ENCODE data around the gene CYP26B1. TPM values are rescaled to one million over a fixed set of nuclear protein-coding genes. Genes with fewer than 3 reads are reported as not detected.
A peak's percentile ranks its signal among the peaks of the same experiment; 100 is the strongest.

The CYP26B1 gene
- total RNA-seq, 1 experiment from 2014 or later = 1.1 TPM

GRCh38 chr2:72131916-72132841 lies 15.5 kb downstream of the CYP26B1 start:
- Histone ChIP-seq H3K36me3 (replicated peaks; ENCODE audit: control insufficient read depth, insufficient read depth, low read length) (no peaks in the 10 kb centered on the region), H3K27me3 (ENCODE audit: control insufficient read depth, insufficient read depth, low read length) (no peaks in the 10 kb centered on the region), H3K4me3 (ENCODE audit: insufficient read depth, low read depth, low read length) (no peak overlapping the region)
- peak; percentile 54 for DNase-seq

- Histone ChIP-seq H3K27me3 (ENCODE audit: control insufficient read depth, insufficient read depth, low read length) (no peaks in the 10 kb centered on the region), H3K4me3 (ENCODE audit: insufficient read depth, low read depth, low read length) (no peak overlapping the region), H3K36me3 (replicated peaks; ENCODE audit: control insufficient read depth, insufficient read depth, low read length) (no peaks in the 10 kb centered on the region)
- no peak for DNase-seq
These were observed 16.2 kb downstream of the CYP26B1 start for GRCh38 chr2:72131371-72131891.

GRCh38 chr2:72130659-72131360 lies 16.9 kb downstream of the CYP26B1 start:
- H3K27me3 ChIP-seq (ENCODE audit: control insufficient read depth, insufficient read depth, low read length) = no peaks in the 10 kb centered on the region
- no peak overlapping the region for H3K4me3 ChIP-seq (ENCODE audit: insufficient read depth, low read depth, low read length)
- peak; percentile 82 for DNase-seq
- H3K36me3 ChIP-seq (replicated peaks; ENCODE audit: control insufficient read depth, insufficient read depth, low read length) = no peaks in the 10 kb centered on the region

- H3K27me3 ChIP-seq (ENCODE audit: control insufficient read depth, insufficient read depth, low read length) = no peaks in the 10 kb centered on the region
- no peak overlapping the region for H3K4me3 ChIP-seq (ENCODE audit: insufficient read depth, low read depth, low read length)
- H3K36me3 ChIP-seq (replicated peaks; ENCODE audit: control insufficient read depth, insufficient read depth, low read length) = no peaks in the 10 kb centered on the region
- DNase-seq = peak; percentile 46
These were observed 17.9 kb downstream of the CYP26B1 start for GRCh38 chr2:72129681-72130340.

GRCh38 chr2:72128843-72129227 lies 18.8 kb downstream of the CYP26B1 start:
- no peaks in the 10 kb centered on the region for H3K27me3 ChIP-seq (ENCODE audit: control insufficient read depth, insufficient read depth, low read length)
- no peaks in the 10 kb centered on the region for H3K36me3 ChIP-seq (replicated peaks; ENCODE audit: control insufficient read depth, insufficient read depth, low read length)
- peak; percentile 60 for DNase-seq
- H3K4me3 ChIP-seq (ENCODE audit: insufficient read depth, low read depth, low read length) = no peak overlapping the region

- DNase-seq = peak; percentile 53
- H3K27me3 ChIP-seq (ENCODE audit: control insufficient read depth, insufficient read depth, low read length) = no peaks in the 10 kb centered on the region
- H3K4me3 ChIP-seq (ENCODE audit: insufficient read depth, low read depth, low read length) = no peak overlapping the region
- no peaks in the 10 kb centered on the region for H3K36me3 ChIP-seq (replicated peaks; ENCODE audit: control insufficient read depth, insufficient read depth, low read length)
These were observed 19.4 kb downstream of the CYP26B1 start for GRCh38 chr2:72128059-72128842.

GRCh38 chr2:72127401-72128058 lies 20.1 kb downstream of the CYP26B1 start:
- Histone ChIP-seq H3K36me3 (replicated peaks; ENCODE audit: control insufficient read depth, insufficient read depth, low read length) (no peaks in the 10 kb centered on the region), H3K27me3 (ENCODE audit: control insufficient read depth, insufficient read depth, low read length) (no peaks in the 10 kb centered on the region), H3K4me3 (ENCODE audit: insufficient read depth, low read depth, low read length) (no peak overlapping the region)
- peak; percentile 44 for DNase-seq

GRCh38 chr2:72126186-72127100 lies 21.2 kb downstream of the CYP26B1 start:
- no peaks in the 10 kb centered on the region for H3K27me3 ChIP-seq (ENCODE audit: control insufficient read depth, insufficient read depth, low read length)
- H3K36me3 ChIP-seq (replicated peaks; ENCODE audit: control insufficient read depth, insufficient read depth, low read length) = no peaks in the 10 kb centered on the region
- H3K4me3 ChIP-seq (ENCODE audit: insufficient read depth, low read depth, low read length) = no peak overlapping the region
- no peak for DNase-seq

GRCh38 chr2:72124376-72124775 lies 23.3 kb downstream of the CYP26B1 start:
- DNase-seq = no peak
- Histone ChIP-seq H3K36me3 (replicated peaks; ENCODE audit: control insufficient read depth, insufficient read depth, low read length) (no peaks in the 10 kb centered on the region), H3K27me3 (ENCODE audit: control insufficient read depth, insufficient read depth, low read length) (no peaks in the 10 kb centered on the region), H3K4me3 (ENCODE audit: insufficient read depth, low read depth, low read length) (no peak overlapping the region)

GRCh38 chr2:72121153-72121552 lies 26.5 kb downstream of the CYP26B1 start:
- no peaks in the 10 kb centered on the region for H3K27me3 ChIP-seq (ENCODE audit: control insufficient read depth, insufficient read depth, low read length)
- no peak overlapping the region for H3K4me3 ChIP-seq (ENCODE audit: insufficient read depth, low read depth, low read length)
- DNase-seq = no peak
- no peaks in the 10 kb centered on the region for H3K36me3 ChIP-seq (replicated peaks; ENCODE audit: control insufficient read depth, insufficient read depth, low read length)

GRCh38 chr2:72118951-72119350 lies 28.7 kb downstream of the CYP26B1 start:
- no peak for DNase-seq
- Histone ChIP-seq H3K36me3 (replicated peaks; ENCODE audit: control insufficient read depth, insufficient read depth, low read length) (no peaks in the 10 kb centered on the region), H3K27me3 (ENCODE audit: control insufficient read depth, insufficient read depth, low read length) (no peaks in the 10 kb centered on the region), H3K4me3 (ENCODE audit: insufficient read depth, low read depth, low read length) (no peak overlapping the region)

- Histone ChIP-seq H3K36me3 (replicated peaks; ENCODE audit: control insufficient read depth, insufficient read depth, low read length) (no peaks in the 10 kb centered on the region), H3K27me3 (ENCODE audit: control insufficient read depth, insufficient read depth, low read length) (no peaks in the 10 kb centered on the region), H3K4me3 (ENCODE audit: insufficient read depth, low read depth, low read length) (no peak overlapping the region)
- no peak for DNase-seq
These were observed 29.3 kb downstream of the CYP26B1 start for GRCh38 chr2:72118386-72118785.

- no peak for DNase-seq
- Histone ChIP-seq H3K27me3 (ENCODE audit: control insufficient read depth, insufficient read depth, low read length) (no peaks in the 10 kb centered on the region), H3K36me3 (replicated peaks; ENCODE audit: control insufficient read depth, insufficient read depth, low read length) (no peaks in the 10 kb centered on the region), H3K4me3 (ENCODE audit: insufficient read depth, low read depth, low read length) (no peak overlapping the region)
These were observed 29.9 kb downstream of the CYP26B1 start for GRCh38 chr2:72117718-72118117.

Data from H7 (cell line).